NB4 (cell line): Measurements from ENCODE around the gene SMC1B.

ENCODE experiments used
- CTCF ChIP-seq: IDR thresholded peaks from one replicate; pipeline ENCODE4 v1.5.1; 2012; ENCODE audit warnings: low read depth, low read length
- MAX ChIP-seq: IDR thresholded peaks from 2 replicates; pipeline ENCODE4 v1.6.1; 2011; ENCODE audit warnings: low read depth, low read length
- POLR2A ChIP-seq: IDR thresholded peaks from 2 replicates; pipeline ENCODE4 v1.6.1; 2011; ENCODE audit warnings: mild to moderate bottlenecking; ENCODE audit not compliant: insufficient read length; ENCODE audit errors: extremely low read depth

DNA sequence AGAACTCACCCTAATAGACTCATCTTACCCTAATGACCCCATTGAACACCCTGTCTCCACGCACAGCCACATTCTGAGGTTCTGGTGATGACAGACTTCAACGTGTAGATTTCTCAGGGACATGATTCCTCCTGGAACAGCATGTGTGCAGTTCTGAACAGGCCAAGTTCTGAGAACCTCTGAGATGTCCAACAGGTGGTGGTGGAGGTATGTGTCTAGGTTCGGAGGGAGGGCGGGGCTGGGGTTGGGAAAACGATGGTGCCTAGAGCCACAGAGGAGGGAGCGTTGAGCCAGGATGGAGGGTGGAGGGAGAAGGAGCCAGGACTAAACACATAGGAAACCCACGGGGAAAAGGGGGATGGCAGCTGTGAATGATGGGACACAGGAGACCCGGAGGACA is 45.8 kb upstream of the SMC1B start:
- TF ChIP-seq CTCF: no peak
- no peak for TF ChIP-seq POLR2A
- TF ChIP-seq MAX: no peak
